ENCODE measurements around the gene CTCFL. TPM values are rescaled to one million over a fixed set of nuclear protein-coding genes. Genes with fewer than 3 reads are reported as not detected.

CTCFL gene
- total and polyA plus RNA-seq, 2 donors (not counting 3 experiments of a cell fraction or from before 2014, with no cell fraction given): not detected

DNA sequence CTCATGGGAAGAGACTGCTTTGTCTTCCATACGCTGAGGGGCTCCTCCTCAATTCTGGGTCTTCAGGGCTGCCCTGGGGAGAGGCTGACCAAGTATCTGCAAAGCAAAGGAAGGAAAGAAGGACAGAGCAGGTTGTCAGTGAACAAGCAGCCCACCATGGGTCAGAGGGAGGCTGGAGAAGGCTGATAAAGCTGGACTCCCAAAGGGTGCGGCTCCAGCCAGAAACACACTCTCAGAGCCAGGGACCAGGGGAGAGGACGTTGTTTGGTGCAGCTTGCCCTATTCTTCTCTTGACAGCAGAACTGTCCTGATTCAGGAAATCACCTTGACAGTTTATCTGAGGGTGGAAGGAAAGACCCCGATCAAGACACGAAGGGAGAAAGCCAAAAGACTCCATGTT, 10.4 kb upstream of the CTCFL start:
- no peak overlapping the region for H3K4me2 ChIP-seq (ENCODE audit: insufficient read depth, low read length)
- no peaks in the 10 kb centered on the region for H3K9me1 ChIP-seq (replicated peaks; ENCODE audit: control insufficient read depth, extremely low read depth, insufficient read depth, low read length)
- H3K27ac ChIP-seq (ENCODE audit: insufficient read depth, low read depth, low read length): no peak overlapping the region
- H3K27me3 ChIP-seq (ENCODE audit: control insufficient read depth in 2 of 2, insufficient read depth in 2 of 2, low read length in 2 of 2): peaks cover 0 to 1% of the 10 kb centered on the region in 2 experiments
- H2AFZ ChIP-seq (ENCODE audit: low read depth, low read length): no peak overlapping the region
- no peaks in the 10 kb centered on the region for H4K20me1 ChIP-seq (replicated peaks; ENCODE audit: control insufficient read depth, extremely low read depth, insufficient read depth, low read length)
- H3K9ac ChIP-seq (replicated peaks; ENCODE audit: extremely low read depth, insufficient read depth, low read length): no peak overlapping the region
- ChIA-PET CTCF (no interaction called here), POLR2A (no interaction called here)
- H3K4me3 ChIP-seq (replicated peaks in 1 of 3; ENCODE audit: insufficient read depth in 1 of 3, low read depth in 1 of 3, low read length in 3 of 3): no peak overlapping the region
- no peaks in the 10 kb centered on the region for H3K4me1 ChIP-seq (ENCODE audit: control insufficient read depth, extremely low read depth, insufficient read depth, low read length)
- no TSS peak for BruUV-seq (replicated peaks)
- no peak for FAIRE-seq
- H3K9me3 ChIP-seq (replicated peaks; ENCODE audit: control insufficient read depth, insufficient read depth, low read length): no peaks in the 10 kb centered on the region
- H3K36me3 ChIP-seq (ENCODE audit: control insufficient read depth in 2 of 2, extremely low read depth in 1 of 2, insufficient read depth in 2 of 2, low read length in 2 of 2): no peaks in the 10 kb centered on the region
- no peaks in the 10 kb centered on the region for H3K79me2 ChIP-seq (ENCODE audit: control insufficient read depth, insufficient read depth, low read length)
- TF ChIP-seq MYC (IDR thresholded peaks at IDR 0.05; ENCODE audit: low read depth, low read length) (no peak), MAX (IDR thresholded peaks at IDR 0.05; ENCODE audit: insufficient read depth, insufficient read length) (no peak), POLR2AphosphoS5 (IDR thresholded peaks at IDR 0.05; ENCODE audit: insufficient read depth, low read depth, low read length) (no peak), EZH2 (IDR thresholded peaks at IDR 0.05; ENCODE audit: borderline replicate concordance, low read depth, low read length, severe bottlenecking) (no peak), POLR2A (IDR thresholded peaks at IDR 0.05; ENCODE audit: low read depth, low read length) (no peak), GATA2 (IDR thresholded peaks at IDR 0.05; ENCODE audit: insufficient read depth, insufficient read length, low read depth, low read length) (no peak), FOS (IDR thresholded peaks at IDR 0.05; ENCODE audit: borderline replicate concordance, insufficient read depth, low read length) (no peak), JUN (IDR thresholded peaks at IDR 0.05; ENCODE audit: borderline replicate concordance, insufficient read depth, insufficient read length, low read depth) (no peak)
- TF ChIP-seq, protein P1, sequence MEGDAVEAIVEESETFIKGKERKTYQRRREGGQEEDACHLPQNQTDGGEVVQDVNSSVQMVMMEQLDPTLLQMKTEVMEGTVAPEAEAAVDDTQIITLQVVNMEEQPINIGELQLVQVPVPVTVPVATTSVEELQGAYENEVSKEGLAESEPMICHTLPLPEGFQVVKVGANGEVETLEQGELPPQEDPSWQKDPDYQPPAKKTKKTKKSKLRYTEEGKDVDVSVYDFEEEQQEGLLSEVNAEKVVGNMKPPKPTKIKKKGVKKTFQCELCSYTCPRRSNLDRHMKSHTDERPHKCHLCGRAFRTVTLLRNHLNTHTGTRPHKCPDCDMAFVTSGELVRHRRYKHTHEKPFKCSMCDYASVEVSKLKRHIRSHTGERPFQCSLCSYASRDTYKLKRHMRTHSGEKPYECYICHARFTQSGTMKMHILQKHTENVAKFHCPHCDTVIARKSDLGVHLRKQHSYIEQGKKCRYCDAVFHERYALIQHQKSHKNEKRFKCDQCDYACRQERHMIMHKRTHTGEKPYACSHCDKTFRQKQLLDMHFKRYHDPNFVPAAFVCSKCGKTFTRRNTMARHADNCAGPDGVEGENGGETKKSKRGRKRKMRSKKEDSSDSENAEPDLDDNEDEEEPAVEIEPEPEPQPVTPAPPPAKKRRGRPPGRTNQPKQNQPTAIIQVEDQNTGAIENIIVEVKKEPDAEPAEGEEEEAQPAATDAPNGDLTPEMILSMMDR (IDR thresholded peaks at IDR 0.05; ENCODE audit: extremely low read depth in 1 of 2, insufficient read depth in 1 of 2, low read depth in 1 of 2, low read length in 2 of 2): no peak
- dilution Hi-C loops (cut with MboI; ENCODE audit: extremely low pct_ligation_motif_present, low sequenced_read_pairs) (no loop called here), intact Hi-C loops (cut with micrococcal nuclease) (no loop called here)
- no peak for DNase-seq (ENCODE audit: low read depth, low spot score)

All from endothelial cell of umbilical vein (primary cell).